Ovary (tissue), 3 donors: Measurements from ENCODE around the gene ARL5C.

Experiments used
- EP300 ChIP-seq: sonication (generic); formaldehyde crosslinking; IDR thresholded peaks from one replicate; pipeline ENCODE4 v1.6.1; 2017; ENCODE audit warnings: antibody characterized with exemption
- POLR2A ChIP-seq: fragments of 450-650 bp; IDR thresholded peaks from one replicate; pipeline ENCODE4 v1.6.1; 2017; ENCODE audit warnings: antibody characterized with exemption, mild to moderate bottlenecking, moderate library complexity
- TF ChIP-seq, protein P1 (sequence below), 3 donors: fragments of 450-650 bp in 2 of 3; fragments of 200-600 bp in 1 of 3; IDR thresholded peaks; one replicate each; pipeline versions ENCODE4 v1.5.1 to v1.8.0; 2016 to 2022; ENCODE audit warnings: antibody characterized with exemption in 3 of 3, mild to moderate bottlenecking in 1 of 3
- donor health status: DM: no; HTN: no; CAD: no.

GRCh38 chr17:39200070-39200879 lies 34.3 kb upstream of the ARL5C start, which contains the start of gene RPL19:
- peak; percentile 24 for TF ChIP-seq POLR2A
- TF ChIP-seq, protein P1, sequence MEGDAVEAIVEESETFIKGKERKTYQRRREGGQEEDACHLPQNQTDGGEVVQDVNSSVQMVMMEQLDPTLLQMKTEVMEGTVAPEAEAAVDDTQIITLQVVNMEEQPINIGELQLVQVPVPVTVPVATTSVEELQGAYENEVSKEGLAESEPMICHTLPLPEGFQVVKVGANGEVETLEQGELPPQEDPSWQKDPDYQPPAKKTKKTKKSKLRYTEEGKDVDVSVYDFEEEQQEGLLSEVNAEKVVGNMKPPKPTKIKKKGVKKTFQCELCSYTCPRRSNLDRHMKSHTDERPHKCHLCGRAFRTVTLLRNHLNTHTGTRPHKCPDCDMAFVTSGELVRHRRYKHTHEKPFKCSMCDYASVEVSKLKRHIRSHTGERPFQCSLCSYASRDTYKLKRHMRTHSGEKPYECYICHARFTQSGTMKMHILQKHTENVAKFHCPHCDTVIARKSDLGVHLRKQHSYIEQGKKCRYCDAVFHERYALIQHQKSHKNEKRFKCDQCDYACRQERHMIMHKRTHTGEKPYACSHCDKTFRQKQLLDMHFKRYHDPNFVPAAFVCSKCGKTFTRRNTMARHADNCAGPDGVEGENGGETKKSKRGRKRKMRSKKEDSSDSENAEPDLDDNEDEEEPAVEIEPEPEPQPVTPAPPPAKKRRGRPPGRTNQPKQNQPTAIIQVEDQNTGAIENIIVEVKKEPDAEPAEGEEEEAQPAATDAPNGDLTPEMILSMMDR (IDR thresholded peaks at IDR 0.05), result no peak
- no peak for TF ChIP-seq EP300
